ENCODE measurements around the gene TNS1. TPM values are rescaled to one million over a fixed set of nuclear protein-coding genes. Genes with fewer than 3 reads are reported as not detected.

The TNS1 gene
- total RNA-seq, 1 experiment from 2014 or later = 3.4 TPM

- H3K18ac ChIP-seq (ENCODE audit: insufficient read length, low read depth, low read length) = no peak overlapping the region
- Mint-ChIP-seq H3K9me3 (no peaks in the 10 kb centered on the region), H3K4me1 (peaks cover 21 to 45% of the 10 kb centered on the region in 2 experiments), H3K27ac (no peak overlapping the region), H3K4me3 (no peak overlapping the region), H3K36me3 (ENCODE audit: insufficient read depth in 1 of 3, low read depth in 3 of 3) (no peaks in the 10 kb centered on the region), H3K27me3 (ENCODE audit: low read depth) (peaks cover 76% of the 10 kb centered on the region)
- H3K9ac ChIP-seq (ENCODE audit: extremely low read depth, insufficient read length, low read length) = no peak overlapping the region
- H3K56ac ChIP-seq (ENCODE audit: insufficient read length, low read depth, low read length) = no peak overlapping the region
- no peak overlapping the region for H3K14ac ChIP-seq (ENCODE audit: insufficient read depth, low read length)
- H4K8ac ChIP-seq (replicated peaks; ENCODE audit: insufficient read length, low read depth, low read length) = no peak overlapping the region
- no peak overlapping the region for H2BK120ac ChIP-seq (ENCODE audit: low read depth, low read length, poor library complexity, severe bottlenecking)
- no peak overlapping the region for H2BK20ac ChIP-seq (ENCODE audit: low read depth, low read length, poor library complexity, severe bottlenecking)
- H3K27me3 ChIP-seq (ENCODE audit: insufficient read depth, low read length) = peaks cover 15% of the 10 kb centered on the region; the same call in 1 of the 2 replicates
- no peak overlapping the region for H2AK5ac ChIP-seq (ENCODE audit: insufficient read length, low read length)
- no peak overlapping the region for H3K27ac ChIP-seq (ENCODE audit: insufficient read length, low read depth, low read length)
- no peaks in the 10 kb centered on the region for H3K9me3 ChIP-seq (ENCODE audit: control insufficient read depth, low read depth, low read length)
- peaks cover 3% of the 10 kb centered on the region for H3K4me1 ChIP-seq (ENCODE audit: insufficient read depth, low read length)
- H3K23me2 ChIP-seq (ENCODE audit: insufficient read length, low read depth, low read length, poor library complexity, severe bottlenecking) = peaks cover 8% of the 10 kb centered on the region
- no peak overlapping the region for H3K4me2 ChIP-seq (ENCODE audit: insufficient read depth, insufficient read length, low read length)
- no peak overlapping the region for H4K91ac ChIP-seq (ENCODE audit: insufficient read length, low read depth, low read length)
- no peak overlapping the region for H2AFZ ChIP-seq (ENCODE audit: low read length)
- H2BK5ac ChIP-seq (ENCODE audit: insufficient read length, low read length) = no peak overlapping the region
- no peak overlapping the region for H3K23ac ChIP-seq (ENCODE audit: insufficient read length, low read depth, low read length)
- whole genome bisulfite sequencing (ENCODE audit: extremely low coverage, insufficient read length, low lambda C conversion rate) = no CpG with 5 or more reads among the region's 1 CpG
- no peaks in the 10 kb centered on the region for H3K79me1 ChIP-seq (ENCODE audit: insufficient read depth, low read depth, low read length, poor library complexity, severe bottlenecking)
- H4K20me1 ChIP-seq (ENCODE audit: control insufficient read depth, insufficient read depth, insufficient read length) = no peaks in the 10 kb centered on the region
- no peaks in the 10 kb centered on the region for H3K79me2 ChIP-seq (ENCODE audit: insufficient read depth, low read length)
- no peak overlapping the region for H2BK15ac ChIP-seq (ENCODE audit: low read depth, low read length)
- no peak for TF ChIP-seq CTCF (conservative IDR thresholded peaks at IDR 0.05)
- H3T11ph ChIP-seq (ENCODE audit: low read length) = no peak overlapping the region
- H4K5ac ChIP-seq (ENCODE audit: insufficient read length, low read depth, low read length) = no peak overlapping the region
- H3K4ac ChIP-seq (ENCODE audit: low read depth, low read length) = no peak overlapping the region
- no peak for DNase-seq
- H2BK12ac ChIP-seq (ENCODE audit: insufficient read length, low read depth, low read length) = no peak overlapping the region
Observed at GRCh38 chr2:218012284-218012683, 9.5 kb upstream of the TNS1 start.
